Measurements from ENCODE around the gene PP2D1.

- no peak for TF ChIP-seq CTCF (IDR thresholded peaks at IDR 0.05; ENCODE audit: low read depth, low read length)
- TF ChIP-seq EZH2phosphoT487 (IDR thresholded peaks at IDR 0.05; ENCODE audit: low read depth) = no peak
These were observed 14.6 kb downstream of the PP2D1 start for GRCh38 chr3:19997502-19997901.
